ENCODE measurements around the gene GNB3. TPM values are rescaled to one million over a fixed set of nuclear protein-coding genes. Genes with fewer than 3 reads are reported as not detected.

GNB3 gene
- total and polyA plus RNA-seq, 2 of the 4 experiments (the other 2 are of a cell fraction) = 0.72 to 20.5 TPM

DNA sequence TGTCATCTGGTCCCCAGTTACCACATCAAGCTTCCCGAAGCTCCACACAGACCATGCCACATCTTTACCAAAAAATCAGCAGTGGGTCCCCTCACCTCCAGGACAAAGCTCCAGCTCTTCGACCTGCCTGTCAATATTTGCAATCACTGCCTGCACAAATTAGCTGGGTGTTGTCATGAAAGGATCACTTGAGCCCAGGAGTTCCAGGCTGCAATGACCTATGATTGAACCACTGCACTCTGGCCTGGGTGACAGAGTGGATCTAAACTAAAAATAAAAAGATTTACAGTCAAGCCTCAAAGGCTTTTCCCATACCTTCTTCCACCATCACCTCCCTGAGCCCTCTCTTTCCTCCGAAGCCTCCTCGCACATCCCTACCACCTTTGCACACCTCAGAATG lies 44.1 kb upstream of the GNB3 start:
- Histone ChIP-seq H3K27ac (ENCODE audit: insufficient read depth, low read length) (no peak overlapping the region), H3K18ac (ENCODE audit: low read depth, low read length) (no peak overlapping the region), H2AFZ (replicated peaks; ENCODE audit: low read length, poor library complexity) (no peak overlapping the region), H2BK20ac (ENCODE audit: low read depth, low read length) (no peak overlapping the region), H4K91ac (ENCODE audit: insufficient read depth, low read depth, low read length) (no peak overlapping the region), H2BK5ac (ENCODE audit: low read depth, low read length, poor library complexity, severe bottlenecking) (no peak overlapping the region), H3K27me3 (ENCODE audit: control insufficient read depth, insufficient read depth, low read length) (no peaks in the 10 kb centered on the region), H2AK5ac (ENCODE audit: low read depth, low read length) (no peak overlapping the region), H3K4ac (ENCODE audit: low read depth, low read length) (no peak overlapping the region), H3K9me1 (ENCODE audit: insufficient read depth, low read length) (no peaks in the 10 kb centered on the region), H2AK9ac (replicated peaks; ENCODE audit: low read depth, low read length, poor library complexity) (no peak overlapping the region), H3K23ac (ENCODE audit: low read depth, low read length) (no peak overlapping the region), H3K9ac (ENCODE audit: low read depth, low read length) (no peak overlapping the region), H4K5ac (ENCODE audit: low read depth, low read length) (no peak overlapping the region), H3K4me3 (ENCODE audit: insufficient read depth, low read depth, low read length) (no peak overlapping the region), H3K79me1 (ENCODE audit: low read depth in 1 of 2, low read length in 2 of 2) (peaks cover 0 to 10% of the 10 kb centered on the region in 2 experiments; a peak in 2 of 4 replicates), H3K56ac (ENCODE audit: extremely low read depth, insufficient read depth, low read length) (no peak overlapping the region), H3K9me3 (ENCODE audit: control insufficient read depth, insufficient read depth, low read length) (no peaks in the 10 kb centered on the region), H3K4me1 (ENCODE audit: control insufficient read depth, insufficient read depth, low read length) (peaks cover 11% of the 10 kb centered on the region; the same call in 1 of the 2 replicates), H2BK120ac (ENCODE audit: low read depth, low read length) (no peak overlapping the region), H3K36me3 (ENCODE audit: control insufficient read depth, insufficient read depth, low read length) (0 out of 2 replicates have a peak, but pooled peaks cover 2% of the 10 kb centered on the region), H4K20me1 (ENCODE audit: insufficient read depth, low read length) (no peaks in the 10 kb centered on the region), H3K4me2 (ENCODE audit: low read depth, low read length) (no peak overlapping the region), H4K8ac (ENCODE audit: low read depth in 2 of 2, low read length in 2 of 2) (no peak overlapping the region), H3K14ac (replicated peaks; ENCODE audit: low read depth, low read length) (no peak overlapping the region), H2BK15ac (ENCODE audit: low read depth, low read length) (no peak overlapping the region)
- ChIA-PET CTCF (no interaction called here), POLR2A (ENCODE audit: unreplicated experiment) (no interaction called here)
- ATAC-seq (ENCODE audit: low read depth) (no peak), DNase-seq (no peak)
- intact Hi-C loops (cut with micrococcal nuclease) (no loop called here), in situ Hi-C loops (cut with MboI; ENCODE audit: low sequenced_read_pairs) (no loop called here), dilution Hi-C loops (cut with HindIII; ENCODE audit: low sequenced_read_pairs, unreplicated experiment) (no loop called here)
- WGBS, 2 experiments (ENCODE audit: extremely low coverage in 2 of 2, insufficient read length in 1 of 2) = no CpG with 5 or more reads among the region's 4 CpGs
- BruUV-seq (replicated peaks) = no TSS peak
- TF ChIP-seq, protein P1, sequence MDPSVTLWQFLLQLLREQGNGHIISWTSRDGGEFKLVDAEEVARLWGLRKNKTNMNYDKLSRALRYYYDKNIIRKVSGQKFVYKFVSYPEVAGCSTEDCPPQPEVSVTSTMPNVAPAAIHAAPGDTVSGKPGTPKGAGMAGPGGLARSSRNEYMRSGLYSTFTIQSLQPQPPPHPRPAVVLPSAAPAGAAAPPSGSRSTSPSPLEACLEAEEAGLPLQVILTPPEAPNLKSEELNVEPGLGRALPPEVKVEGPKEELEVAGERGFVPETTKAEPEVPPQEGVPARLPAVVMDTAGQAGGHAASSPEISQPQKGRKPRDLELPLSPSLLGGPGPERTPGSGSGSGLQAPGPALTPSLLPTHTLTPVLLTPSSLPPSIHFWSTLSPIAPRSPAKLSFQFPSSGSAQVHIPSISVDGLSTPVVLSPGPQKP (IDR thresholded peaks at IDR 0.05; ENCODE audit: borderline replicate concordance, low read depth, low read length) = no peak
- TF ChIP-seq RAD21 (IDR thresholded peaks at IDR 0.05; ENCODE audit: low read length) (no peak), SMC3 (IDR thresholded peaks at IDR 0.05; ENCODE audit: low read depth, low read length) (no peak), RFX5 (IDR thresholded peaks at IDR 0.05; ENCODE audit: low read depth, low read length) (no peak), FOS (IDR thresholded peaks at IDR 0.05; ENCODE audit: low read depth, low read length) (no peak), POLR2A (IDR thresholded peaks at IDR 0.05; ENCODE audit: low read depth, low read length) (no peak), CEBPB (IDR thresholded peaks at IDR 0.05; ENCODE audit: low read depth, low read length) (no peak), MAZ (IDR thresholded peaks at IDR 0.05; ENCODE audit: borderline replicate concordance, low read depth, low read length) (no peak), RCOR1 (IDR thresholded peaks at IDR 0.05; ENCODE audit: insufficient replicate concordance, low read length) (no peak), MXI1 (IDR thresholded peaks at IDR 0.05; ENCODE audit: borderline replicate concordance, low read depth, low read length) (no peak), BHLHE40 (IDR thresholded peaks at IDR 0.05; ENCODE audit: low read depth, low read length) (no peak), CHD1 (IDR thresholded peaks at IDR 0.05; ENCODE audit: low read depth, low read length) (no peak), NFE2L2 (IDR thresholded peaks at IDR 0.05; ENCODE audit: low read depth, low read length) (no peak), MAFK (IDR thresholded peaks at IDR 0.05; ENCODE audit: low read depth, low read length) (no peak)
- TF ChIP-seq, protein P2, sequence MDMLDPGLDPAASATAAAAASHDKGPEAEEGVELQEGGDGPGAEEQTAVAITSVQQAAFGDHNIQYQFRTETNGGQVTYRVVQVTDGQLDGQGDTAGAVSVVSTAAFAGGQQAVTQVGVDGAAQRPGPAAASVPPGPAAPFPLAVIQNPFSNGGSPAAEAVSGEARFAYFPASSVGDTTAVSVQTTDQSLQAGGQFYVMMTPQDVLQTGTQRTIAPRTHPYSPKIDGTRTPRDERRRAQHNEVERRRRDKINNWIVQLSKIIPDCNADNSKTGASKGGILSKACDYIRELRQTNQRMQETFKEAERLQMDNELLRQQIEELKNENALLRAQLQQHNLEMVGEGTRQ (IDR thresholded peaks at IDR 0.05; ENCODE audit: low read depth, low read length) = no peak
- TF ChIP-seq, protein P3, sequence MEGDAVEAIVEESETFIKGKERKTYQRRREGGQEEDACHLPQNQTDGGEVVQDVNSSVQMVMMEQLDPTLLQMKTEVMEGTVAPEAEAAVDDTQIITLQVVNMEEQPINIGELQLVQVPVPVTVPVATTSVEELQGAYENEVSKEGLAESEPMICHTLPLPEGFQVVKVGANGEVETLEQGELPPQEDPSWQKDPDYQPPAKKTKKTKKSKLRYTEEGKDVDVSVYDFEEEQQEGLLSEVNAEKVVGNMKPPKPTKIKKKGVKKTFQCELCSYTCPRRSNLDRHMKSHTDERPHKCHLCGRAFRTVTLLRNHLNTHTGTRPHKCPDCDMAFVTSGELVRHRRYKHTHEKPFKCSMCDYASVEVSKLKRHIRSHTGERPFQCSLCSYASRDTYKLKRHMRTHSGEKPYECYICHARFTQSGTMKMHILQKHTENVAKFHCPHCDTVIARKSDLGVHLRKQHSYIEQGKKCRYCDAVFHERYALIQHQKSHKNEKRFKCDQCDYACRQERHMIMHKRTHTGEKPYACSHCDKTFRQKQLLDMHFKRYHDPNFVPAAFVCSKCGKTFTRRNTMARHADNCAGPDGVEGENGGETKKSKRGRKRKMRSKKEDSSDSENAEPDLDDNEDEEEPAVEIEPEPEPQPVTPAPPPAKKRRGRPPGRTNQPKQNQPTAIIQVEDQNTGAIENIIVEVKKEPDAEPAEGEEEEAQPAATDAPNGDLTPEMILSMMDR (conservative IDR thresholded peaks at IDR 0.05; ENCODE audit: low read depth, low read length) = no peak
